Activated effector memory CD4-positive, alpha-beta T cell treated with anti-CD3 and anti-CD28 coated beads, Interleukin-2, amount 50 U/mL, for 16 hours (primary cell): Measurements from ENCODE around the gene PLCB1.

ENCODE experiments used
- DNase-seq: peaks from one replicate; pipeline ENCODE4 v3.0.0-alpha.2; 2020

PLCB1 gene

GRCh38 chr20:8251201-8251575 lies 119.1 kb downstream of the PLCB1 start:
- DNase-seq: no peak

GRCh38 chr20:8254911-8255582 lies 123.0 kb downstream of the PLCB1 start:
- no peak for DNase-seq

GRCh38 chr20:8255945-8256632 lies 124.0 kb downstream of the PLCB1 start:
- DNase-seq: no peak

DNA sequence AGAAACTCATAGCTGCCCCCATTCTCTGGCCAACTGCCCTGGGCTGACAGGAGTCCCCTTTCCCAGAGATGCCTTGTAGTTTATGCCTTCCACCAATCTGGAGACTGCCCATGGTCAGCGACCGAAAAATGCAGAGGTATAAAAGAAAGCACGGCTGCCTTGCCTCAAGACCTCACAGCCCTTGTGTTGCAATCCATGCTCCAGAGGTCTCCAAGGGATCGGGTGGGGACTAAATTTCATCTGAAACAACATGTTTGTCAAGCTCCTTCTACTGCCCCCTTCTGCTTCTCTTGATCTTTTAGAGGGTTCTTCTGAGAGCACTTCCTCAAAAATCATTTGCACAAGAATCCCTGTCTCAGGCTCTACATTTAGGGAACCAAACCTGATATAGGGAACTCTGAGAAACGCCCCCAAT lies 128.8 kb downstream of the PLCB1 start:
- no peak for DNase-seq

DNA sequence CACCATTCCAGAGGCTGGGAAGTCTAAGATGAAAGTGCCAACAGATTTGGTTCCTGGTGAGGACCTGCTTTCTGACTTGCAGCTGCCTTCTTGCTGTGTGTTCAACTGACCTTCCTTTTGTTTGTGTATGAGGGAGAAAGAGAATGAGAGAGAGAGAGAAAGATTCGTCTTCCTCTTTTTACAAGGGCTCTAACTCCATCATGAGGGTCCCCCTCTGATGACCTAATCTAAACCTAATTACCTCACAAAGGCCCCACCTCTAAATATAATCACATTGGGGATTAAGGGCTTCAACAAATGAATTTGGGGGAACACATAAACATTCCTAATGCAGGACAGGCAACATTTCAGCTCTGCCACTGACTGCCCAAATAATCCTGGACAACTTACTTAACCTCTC lies 130.7 kb downstream of the PLCB1 start:
- DNase-seq: no peak

DNA sequence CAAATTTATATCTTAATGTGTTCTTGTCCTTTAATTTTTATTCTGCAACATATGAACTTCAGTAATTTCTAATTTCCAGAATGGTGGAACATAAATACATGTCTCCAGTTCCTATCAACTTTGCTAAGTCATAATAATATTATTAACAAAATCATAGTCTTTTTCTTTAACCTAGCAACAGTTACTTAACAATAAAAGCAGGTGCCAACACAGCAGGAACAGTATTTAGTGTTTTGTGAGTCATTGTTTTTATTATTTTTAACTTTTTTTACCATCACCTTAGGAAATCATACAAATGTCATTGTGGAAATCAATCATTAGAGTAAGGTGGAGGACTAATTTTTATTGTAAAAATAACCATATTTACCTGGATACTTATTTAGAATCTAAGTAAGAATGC lies 133.5 kb downstream of the PLCB1 start:
- DNase-seq: no peak

GRCh38 chr20:8267009-8267408 lies 134.9 kb downstream of the PLCB1 start:
- DNase-seq: no peak

GRCh38 chr20:8271727-8272126 lies 139.7 kb downstream of the PLCB1 start:
- no peak for DNase-seq

- DNase-seq: no peak
Observed at GRCh38 chr20:8272766-8273165, 140.7 kb downstream of the PLCB1 start.

DNA sequence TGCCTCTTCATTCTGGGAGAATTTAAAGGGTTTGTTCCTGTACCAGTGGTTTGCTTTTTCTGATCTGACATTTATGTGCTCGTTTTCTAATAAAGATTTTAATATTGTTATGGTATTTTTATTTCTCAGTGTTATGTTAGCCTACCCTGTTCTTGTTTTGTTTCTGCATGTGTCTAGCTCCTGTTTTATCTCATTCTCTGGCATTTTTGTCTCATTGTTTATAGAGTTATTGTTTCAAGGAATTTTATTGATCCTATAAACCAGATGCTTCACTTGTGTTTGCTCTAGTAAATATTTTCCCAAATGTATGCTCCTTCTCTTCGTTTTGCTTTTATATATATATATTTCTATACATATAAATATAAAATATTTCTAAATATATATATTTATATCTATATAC lies 152.8 kb downstream of the PLCB1 start:
- DNase-seq: no peak

DNA sequence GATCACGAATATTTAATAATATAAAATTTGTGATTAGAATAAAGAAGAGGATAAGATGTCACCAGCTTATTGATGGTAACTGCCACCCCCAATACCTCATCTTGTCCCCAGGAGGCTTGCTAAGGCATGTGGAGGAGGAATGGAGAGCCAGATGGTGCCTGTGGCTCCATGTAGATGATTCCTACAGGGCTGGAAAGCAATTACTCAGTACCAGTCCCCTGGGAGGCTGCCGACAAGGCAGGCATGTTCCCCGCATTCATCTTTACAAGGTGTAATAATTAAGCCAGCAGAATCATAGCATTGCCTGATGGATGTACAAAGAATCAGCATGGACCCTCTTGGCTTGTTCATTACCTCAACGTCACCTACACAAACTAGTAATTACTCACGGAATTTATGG lies 155.3 kb downstream of the PLCB1 start:
- DNase-seq: no peak

GRCh38 chr20:8291200-8291599 lies 159.1 kb downstream of the PLCB1 start:
- no peak for DNase-seq

GRCh38 chr20:8291873-8292272 lies 159.8 kb downstream of the PLCB1 start:
- no peak for DNase-seq

DNA sequence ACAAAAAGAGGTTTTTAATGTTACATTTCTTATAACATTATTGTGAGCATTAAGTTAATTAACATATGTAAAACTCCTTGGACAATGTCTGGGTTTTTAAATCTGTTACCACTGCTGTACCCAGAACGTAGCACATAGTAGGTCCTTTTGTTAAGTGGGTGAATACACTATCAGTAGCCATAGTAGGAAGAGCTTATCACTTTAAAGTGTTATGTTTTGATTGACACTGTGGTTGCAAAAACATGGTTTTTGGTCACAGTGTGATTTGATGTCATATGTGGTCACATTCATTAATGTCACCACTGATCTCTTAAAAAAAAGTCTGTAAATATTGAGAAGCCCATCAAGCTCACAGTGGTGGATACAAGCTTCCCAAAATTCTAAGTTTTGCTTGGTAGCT lies 160.7 kb downstream of the PLCB1 start:
- no peak for DNase-seq

DNA sequence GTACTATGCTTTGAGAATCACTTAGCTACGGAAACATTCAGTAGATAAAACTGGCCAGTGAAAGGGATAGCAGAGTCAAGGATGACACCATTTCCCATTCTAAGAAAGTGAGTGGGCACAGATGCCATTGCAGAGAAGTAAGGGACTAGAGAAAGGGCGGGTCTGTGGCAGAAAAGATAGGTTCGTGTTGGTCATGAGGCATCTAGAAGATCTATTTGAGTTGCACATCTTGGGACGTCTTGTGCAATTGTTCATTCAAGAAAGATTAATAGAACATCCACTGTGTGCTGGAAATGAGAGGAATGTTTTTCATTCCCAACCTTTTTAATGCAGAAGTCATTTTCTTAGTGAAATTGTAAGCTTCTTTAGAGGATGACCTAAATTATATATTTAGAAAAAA lies 161.7 kb downstream of the PLCB1 start:
- no peak for DNase-seq

GRCh38 chr20:8296536-8296935 lies 164.5 kb downstream of the PLCB1 start:
- DNase-seq: no peak

DNA sequence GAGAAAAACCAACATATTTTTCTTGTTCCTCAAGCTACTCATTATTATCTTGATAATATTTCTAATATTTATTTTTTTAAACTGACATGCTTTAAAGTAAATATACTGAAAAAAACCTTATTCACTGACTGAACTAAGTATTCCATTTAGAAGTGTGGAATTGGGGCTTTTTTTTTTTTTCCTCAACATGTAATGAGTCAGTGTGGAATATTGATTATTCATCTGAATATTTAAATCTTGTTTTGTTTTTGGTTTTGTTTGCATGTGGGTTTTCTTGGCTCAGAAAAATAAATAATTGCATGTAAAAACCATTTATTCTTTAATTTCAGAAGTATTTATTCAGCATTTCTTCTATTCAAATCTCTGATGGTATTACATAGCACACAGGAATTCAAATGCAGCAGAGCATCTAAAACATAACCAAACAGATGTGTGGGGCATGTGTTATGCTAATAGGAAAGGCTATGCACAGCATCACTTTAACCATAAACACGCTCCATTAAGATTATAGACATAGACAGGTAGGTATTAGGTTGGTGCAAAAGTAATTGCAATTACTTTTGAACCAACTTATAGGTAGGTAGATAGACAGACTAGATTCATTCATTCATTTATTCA lies 166.5 kb downstream of the PLCB1 start:
- no peak for DNase-seq

- DNase-seq: no peak
Observed at GRCh38 chr20:8299921-8300320, 167.9 kb downstream of the PLCB1 start.

- DNase-seq: no peak
Observed at GRCh38 chr20:8301655-8302054, 169.6 kb downstream of the PLCB1 start.

- DNase-seq: no peak
Observed at GRCh38 chr20:8303651-8304050, 171.6 kb downstream of the PLCB1 start.

- DNase-seq: no peak
Observed at GRCh38 chr20:8304124-8304816, 172.2 kb downstream of the PLCB1 start.

GRCh38 chr20:8305449-8305978 lies 173.4 kb downstream of the PLCB1 start:
- peak; percentile 86 for DNase-seq

DNA sequence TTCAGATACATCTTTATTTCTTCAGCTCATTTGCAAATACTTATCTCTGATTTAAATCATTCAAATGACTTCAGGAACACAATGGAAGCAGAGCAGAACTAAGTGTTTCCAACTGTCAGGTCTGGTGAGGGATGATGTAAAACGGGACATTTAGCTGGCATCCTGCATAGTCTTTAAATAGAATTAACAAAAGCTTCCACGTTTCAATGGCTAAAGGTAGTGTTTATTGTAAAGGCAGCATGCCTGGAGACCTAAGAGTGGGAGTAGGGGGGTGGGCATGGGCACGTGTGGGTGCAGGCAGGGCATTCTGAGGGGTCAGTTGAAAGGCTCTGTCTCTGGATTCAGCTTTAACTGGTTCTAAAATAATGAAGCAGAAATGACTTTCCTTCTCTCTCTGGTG lies 174.9 kb downstream of the PLCB1 start:
- no peak for DNase-seq

- DNase-seq: no peak
Observed at GRCh38 chr20:8309634-8310033, 177.6 kb downstream of the PLCB1 start.
